Muscle layer of colon (tissue), 2 donors: Measurements from ENCODE around the gene CCDC88A.

Experiments
- H3K27ac ChIP-seq: one replicate; pipeline ENCODE4 v1.7.0; 2013; ENCODE audit warnings: low read depth, mild to moderate bottlenecking, low read length, moderate library complexity
- H3K27me3 ChIP-seq, 2 donors: one replicate each; pipeline ENCODE4 v1.7.0; 2013; ENCODE audit warnings: low read length in 2 of 2, mild to moderate bottlenecking in 2 of 2; ENCODE audit not compliant: insufficient read depth in 2 of 2, control insufficient read depth in 1 of 2
- H3K36me3 ChIP-seq: one replicate; pipeline ENCODE4 v1.7.0; 2013; ENCODE audit warnings: mild to moderate bottlenecking, low read length; ENCODE audit not compliant: insufficient read depth
- H3K4me1 ChIP-seq: one replicate; pipeline ENCODE4 v1.7.0; 2013; ENCODE audit warnings: mild to moderate bottlenecking, low read length; ENCODE audit not compliant: insufficient read depth
- H3K4me3 ChIP-seq, 2 donors: one replicate each; pipeline ENCODE4 v1.7.0; 2013; ENCODE audit warnings: low read length in 2 of 2, low read depth in 1 of 2, mild to moderate bottlenecking in 1 of 2, moderate library complexity in 1 of 2
- H3K9ac ChIP-seq: one replicate; pipeline ENCODE4 v1.7.0; 2013; ENCODE audit warnings: low read length
- H3K9me3 ChIP-seq: one replicate; pipeline ENCODE4 v1.7.0; 2013; ENCODE audit warnings: mild to moderate bottlenecking, low read length
- donor health status: abdominal sarcoma.
- donor health status: Adenocarcinoma of cecum.

Gene CCDC88A

GRCh38 chr2:55420871-55421270 lies 1.2 kb upstream of the CCDC88A start:
- Histone ChIP-seq H3K9me3 (no peaks in the 10 kb centered on the region), H3K4me1 (peaks cover 13% of the 10 kb centered on the region), H3K36me3 (no peaks in the 10 kb centered on the region), H3K4me3 (no peak overlapping the region), H3K9ac (no peak overlapping the region), H3K27ac (no peak overlapping the region), H3K27me3 (no peaks in the 10 kb centered on the region)

- Histone ChIP-seq H3K4me1 (peaks cover 18% of the 10 kb centered on the region), H3K27ac (peak overlapping the region; percentile 59)
Observed at GRCh38 chr2:55420439-55420725, 726 bp upstream of the CCDC88A start.

DNA sequence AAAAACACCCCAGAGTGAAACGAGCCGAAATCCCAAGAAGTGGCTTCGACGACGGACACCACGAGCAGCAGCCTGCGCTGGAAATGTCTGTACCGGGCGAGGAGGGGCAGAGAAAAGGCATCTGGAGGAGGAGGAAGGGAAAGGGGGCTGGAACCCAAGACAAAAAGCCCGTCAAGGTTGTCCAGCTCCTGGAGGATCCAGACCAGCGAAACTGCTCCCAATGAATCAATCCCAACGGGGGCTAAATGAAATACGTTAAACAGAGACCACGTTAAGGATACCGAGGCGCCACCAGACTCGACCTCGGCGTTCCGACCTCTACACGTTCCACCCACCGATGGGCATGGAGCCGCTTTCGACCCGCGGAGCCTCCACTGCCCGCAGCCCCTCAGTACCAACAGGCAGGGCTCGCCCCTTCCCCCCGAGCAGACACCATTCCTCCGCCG lies 400 bp downstream of the CCDC88A start:
- peak overlapping the region; percentile 94 for H3K9ac ChIP-seq
- H3K4me3 ChIP-seq, result peak overlapping the region; percentile 77 to 91
- no peaks in the 10 kb centered on the region for H3K9me3 ChIP-seq
- H3K27me3 ChIP-seq, result no peaks in the 10 kb centered on the region
- H3K36me3 ChIP-seq, result no peaks in the 10 kb centered on the region
- H3K4me1 ChIP-seq, result peaks cover 20% of the 10 kb centered on the region
- H3K27ac ChIP-seq, result peak overlapping the region; percentile 64

More at GRCh38 chr2:55420439-55420725, 726 bp upstream of the CCDC88A start:
- Histone ChIP-seq H3K27me3 (no peaks in the 10 kb centered on the region), H3K4me3 (peak overlapping the region; percentile 77 to 91), H3K9ac (peak overlapping the region; percentile 51), H3K36me3 (no peaks in the 10 kb centered on the region), H3K9me3 (no peaks in the 10 kb centered on the region)

DNA sequence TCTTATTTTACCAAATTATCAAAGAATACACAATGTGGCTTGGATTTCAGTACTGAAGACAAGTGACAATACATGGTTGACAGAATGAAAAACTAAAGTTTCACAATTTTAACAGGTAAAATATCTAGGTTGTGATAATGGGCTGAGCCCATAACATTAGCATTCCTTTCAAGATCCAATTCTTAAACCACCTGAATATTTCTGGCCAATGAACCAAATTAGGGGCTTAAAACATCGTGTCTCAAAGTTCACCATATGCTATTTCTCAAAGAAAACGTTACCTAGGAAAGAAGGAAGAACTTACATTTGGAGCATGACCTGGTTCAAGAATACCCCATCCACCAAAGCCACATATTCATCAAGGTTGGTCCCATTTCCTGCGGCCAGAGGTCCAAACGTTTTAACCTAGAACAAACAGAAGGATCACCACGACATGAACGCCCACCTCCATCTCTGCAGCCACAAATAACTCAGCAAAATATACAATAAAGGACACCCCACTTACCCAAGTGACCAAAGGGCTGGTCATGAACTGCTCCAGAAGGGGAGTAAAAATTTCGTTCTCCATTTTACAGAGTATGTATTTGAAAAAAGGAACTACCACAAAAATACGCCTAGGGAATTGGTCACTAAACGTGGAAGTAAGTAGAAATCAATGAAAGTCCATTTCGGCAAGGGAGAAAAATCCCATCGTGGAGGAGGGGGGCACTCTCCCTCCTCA lies 984 bp downstream of the CCDC88A start:
- Histone ChIP-seq H3K27me3 (no peaks in the 10 kb centered on the region), H3K27ac (peak overlapping the region; percentile 64), H3K9me3 (no peaks in the 10 kb centered on the region), H3K4me3 (peak overlapping the region; percentile 77 to 91), H3K4me1 (peaks cover 20% of the 10 kb centered on the region), H3K36me3 (no peaks in the 10 kb centered on the region), H3K9ac (peak overlapping the region; percentile 94)

DNA sequence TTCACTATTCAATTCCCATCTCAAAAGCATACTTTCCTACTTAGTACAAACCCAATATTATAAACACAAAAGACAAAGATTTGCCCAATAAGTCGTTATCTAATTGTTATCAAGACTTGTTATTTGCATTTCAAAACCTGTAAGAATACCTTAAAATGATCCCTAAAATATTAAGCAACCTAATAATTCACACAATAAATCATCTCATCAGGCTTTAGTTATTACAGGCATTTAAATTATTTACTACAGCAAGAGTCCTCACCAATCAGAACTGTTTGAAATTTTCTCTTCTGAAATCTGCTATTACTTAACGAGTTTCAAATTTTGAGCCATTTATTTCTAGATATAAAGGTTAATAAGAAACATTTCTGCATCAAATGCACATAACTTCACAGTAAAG lies 1.6 kb downstream of the CCDC88A start:
- Histone ChIP-seq H3K9me3 (no peaks in the 10 kb centered on the region), H3K4me1 (peaks cover 20% of the 10 kb centered on the region), H3K9ac (no peak overlapping the region), H3K27me3 (no peaks in the 10 kb centered on the region), H3K27ac (no peak overlapping the region), H3K36me3 (no peaks in the 10 kb centered on the region), H3K4me3 (peak overlapping the region; percentile 17 to 91)

DNA sequence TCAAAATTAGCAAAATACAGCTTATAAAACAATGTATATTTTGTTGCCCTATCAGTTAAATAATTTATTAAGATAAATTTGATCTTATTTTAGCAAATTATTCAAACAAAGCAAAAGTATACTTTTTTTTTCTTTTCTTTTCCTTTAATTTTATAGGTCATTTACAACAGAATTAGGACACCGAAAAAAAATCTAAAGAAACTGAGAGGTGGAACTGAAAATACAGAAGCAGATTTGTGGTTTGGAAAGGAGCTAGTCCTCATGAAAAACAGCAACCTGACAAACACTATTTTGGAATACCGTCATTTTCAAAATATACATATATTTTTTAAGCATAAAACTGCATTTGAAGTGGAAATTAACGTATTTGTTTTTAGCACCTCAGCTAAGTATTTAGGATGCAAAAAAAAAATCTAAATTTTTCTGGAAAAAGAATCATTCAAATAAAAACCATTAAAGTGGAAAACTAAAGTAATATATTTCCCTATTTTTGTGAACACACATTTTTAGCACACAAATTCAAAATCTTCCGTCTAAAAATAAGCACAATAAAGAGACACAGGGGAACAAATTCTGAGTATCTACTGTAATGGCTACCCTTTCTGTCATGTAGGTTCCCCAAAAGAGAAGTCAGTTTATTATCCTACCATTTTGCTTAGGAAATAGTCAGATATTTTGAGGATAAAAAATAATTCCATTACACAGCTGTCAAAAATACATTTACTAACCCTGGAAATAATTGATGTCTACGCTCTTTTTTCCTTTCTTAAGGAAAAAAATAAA lies 2.7 kb downstream of the CCDC88A start:
- Histone ChIP-seq H3K4me3 (no peak overlapping the region), H3K36me3 (no peaks in the 10 kb centered on the region), H3K27ac (no peak overlapping the region), H3K27me3 (no peaks in the 10 kb centered on the region), H3K9me3 (no peaks in the 10 kb centered on the region), H3K4me1 (peaks cover 20% of the 10 kb centered on the region), H3K9ac (no peak overlapping the region)

DNA sequence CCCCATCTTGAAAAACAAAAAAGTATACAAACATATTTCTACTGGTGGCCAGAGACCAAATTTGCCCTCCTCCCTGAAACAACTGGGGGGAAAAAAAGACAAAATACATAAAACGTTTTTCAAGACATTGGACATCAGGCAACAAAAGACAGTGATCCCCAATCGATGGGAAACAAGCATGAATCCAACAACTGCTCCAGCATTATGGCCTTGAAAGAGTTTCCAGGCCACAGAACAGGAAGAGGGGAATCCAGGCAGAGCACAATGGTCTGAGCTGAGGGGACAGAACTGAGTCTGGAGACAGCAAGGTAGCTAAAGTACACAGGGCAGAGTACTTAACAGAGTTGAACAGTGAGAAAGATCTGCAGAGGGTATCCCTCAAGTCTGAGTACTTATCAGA lies 4.4 kb downstream of the CCDC88A start:
- Histone ChIP-seq H3K36me3 (no peaks in the 10 kb centered on the region), H3K4me3 (no peak overlapping the region), H3K27me3 (no peaks in the 10 kb centered on the region), H3K27ac (no peak overlapping the region), H3K9ac (no peak overlapping the region), H3K9me3 (no peaks in the 10 kb centered on the region), H3K4me1 (peaks cover 20% of the 10 kb centered on the region)

DNA sequence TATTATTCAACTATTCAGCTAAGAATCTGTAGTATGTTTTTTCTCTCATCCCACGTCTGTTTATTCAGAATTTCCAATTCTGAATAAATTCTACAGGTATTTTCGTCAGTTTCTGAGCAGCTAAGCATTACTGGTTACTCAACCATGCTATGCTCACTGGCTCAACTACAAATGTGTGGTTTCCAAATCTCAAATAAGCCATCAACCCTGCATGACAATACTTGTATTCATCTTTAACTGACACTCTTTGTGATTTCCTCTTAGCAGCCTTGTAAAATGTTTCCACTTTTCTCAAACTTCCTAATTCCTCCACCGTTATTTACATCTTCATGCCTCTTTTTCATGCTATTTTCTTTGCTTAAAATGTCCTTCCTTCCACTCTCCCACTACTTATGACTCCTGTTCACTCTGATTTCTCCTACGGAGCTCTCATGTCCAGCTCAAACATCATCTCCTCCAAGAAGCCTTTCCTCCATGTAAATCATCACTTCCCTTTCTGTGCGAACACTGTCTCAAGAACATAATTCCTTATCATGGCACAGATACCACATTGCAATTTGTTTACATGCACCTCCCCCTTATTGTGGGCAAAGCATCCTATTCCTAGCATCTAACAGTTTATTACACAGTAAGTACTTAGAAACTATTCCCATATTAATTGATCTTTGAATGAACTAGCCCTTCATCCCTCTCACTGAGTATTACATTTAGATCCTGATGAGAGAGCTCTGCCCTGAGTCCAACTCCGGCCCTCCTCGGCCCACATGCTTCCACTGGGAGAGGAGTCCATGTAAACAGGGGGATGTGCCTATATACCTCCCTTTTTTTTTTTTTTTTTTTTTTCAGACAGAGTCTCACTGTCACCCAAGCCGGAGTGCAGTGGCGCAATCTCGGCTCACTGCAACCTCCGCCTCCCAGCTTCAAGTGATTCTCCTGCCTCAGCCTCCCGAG lies 10.5 kb downstream of the CCDC88A start:
- peaks cover 7% of the 10 kb centered on the region for H3K36me3 ChIP-seq
- no peak overlapping the region for H3K4me3 ChIP-seq
- no peak overlapping the region for H3K27ac ChIP-seq
- no peak overlapping the region for H3K9ac ChIP-seq
- no peaks in the 10 kb centered on the region for H3K9me3 ChIP-seq
- no peaks in the 10 kb centered on the region for H3K4me1 ChIP-seq
- H3K27me3 ChIP-seq, result no peaks in the 10 kb centered on the region

DNA sequence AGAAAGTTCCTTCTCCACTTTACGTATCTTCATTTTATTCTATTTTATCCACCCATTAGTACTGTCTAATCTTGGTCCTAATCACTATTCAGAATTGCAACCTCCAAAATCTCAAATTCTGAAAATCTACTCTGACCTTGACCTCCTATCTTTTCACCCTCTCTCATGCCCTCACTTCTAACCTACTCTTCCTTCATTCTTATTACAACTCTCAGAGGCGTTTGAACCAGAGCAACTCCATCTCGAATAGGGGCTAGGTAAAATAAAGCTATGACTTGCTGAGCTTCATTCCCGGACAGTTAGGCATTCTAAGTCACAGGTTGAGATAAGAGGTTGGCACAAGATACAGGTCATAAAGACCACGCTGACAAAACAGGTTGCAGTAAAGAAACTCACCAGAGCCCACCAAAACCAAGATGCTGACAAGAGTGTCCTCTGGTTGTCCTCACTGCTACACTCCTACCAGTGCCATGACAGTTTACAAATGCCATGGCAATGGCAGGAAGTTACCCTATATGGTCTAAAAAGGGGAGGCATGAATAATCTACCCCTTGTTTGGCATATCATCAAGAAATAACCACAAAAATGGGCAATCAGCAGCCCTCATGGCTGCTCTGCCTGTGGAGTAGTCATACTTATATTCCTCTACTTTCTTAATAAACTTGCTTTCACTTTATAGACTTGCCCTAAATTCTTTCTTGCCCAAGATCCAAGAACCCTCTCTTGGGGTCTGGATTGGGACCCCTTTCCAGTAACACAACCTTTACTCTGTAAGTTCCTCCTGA lies 11.4 kb downstream of the CCDC88A start:
- H3K9me3 ChIP-seq, result no peaks in the 10 kb centered on the region
- no peak overlapping the region for H3K9ac ChIP-seq
- H3K27me3 ChIP-seq, result no peaks in the 10 kb centered on the region
- H3K36me3 ChIP-seq, result peaks cover 7% of the 10 kb centered on the region
- H3K27ac ChIP-seq, result no peak overlapping the region
- H3K4me1 ChIP-seq, result no peaks in the 10 kb centered on the region
- no peak overlapping the region for H3K4me3 ChIP-seq

DNA sequence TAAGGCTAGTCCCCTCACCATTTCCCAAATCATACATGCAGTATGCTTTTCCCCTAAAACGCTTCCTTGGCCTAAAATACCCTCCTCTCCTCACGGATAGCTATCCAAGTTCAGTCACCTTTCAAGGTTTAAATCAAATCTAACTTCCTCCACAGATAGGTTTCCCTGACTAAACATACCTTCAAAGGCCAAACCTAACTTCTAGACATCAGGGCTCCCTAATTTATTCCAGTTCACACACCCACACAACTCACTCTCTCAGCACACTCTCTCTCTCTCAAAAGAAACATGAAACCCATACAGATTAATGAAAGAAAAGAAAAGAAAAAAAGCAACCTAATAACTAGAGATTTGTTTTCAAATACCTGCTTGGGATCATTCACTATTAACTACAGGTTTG lies 14.5 kb downstream of the CCDC88A start:
- Histone ChIP-seq H3K4me3 (no peak overlapping the region), H3K4me1 (no peaks in the 10 kb centered on the region), H3K27ac (no peak overlapping the region), H3K9me3 (no peaks in the 10 kb centered on the region), H3K27me3 (no peaks in the 10 kb centered on the region), H3K36me3 (peaks cover 7% of the 10 kb centered on the region), H3K9ac (no peak overlapping the region)
